GM11168 (cell line): ENCODE measurements around the gene CNTN4.
"Not testable (repeated sequence)": the region's sequence is repeated elsewhere in the genome, so short reads cannot be mapped to it uniquely, and the experiment has no call there.

Experiments used
- in situ Hi-C: fragments of 300-500 bp; cut with MboI; formaldehyde crosslinking; loops from one replicate; pipeline ENCODE4 v1.12.0; 2022; ENCODE audit warnings: low sequenced_read_pairs; ENCODE audit not compliant: unreplicated experiment

Gene CNTN4

GRCh38 chr3:2098398-2099027 lies at the start of gene CNTN4:
TSS of gene CNTN4 (plus strand) at chr3:2098866.
- in situ Hi-C loops: no loop called here

- in situ Hi-C loops: no loop called here
These were observed 37.3 kb upstream of the CNTN4 start for GRCh38 chr3:2061360-2061759.

GRCh38 chr3:2071531-2071930 lies 27.1 kb upstream of the CNTN4 start:
- in situ Hi-C loops: no loop called here

GRCh38 chr3:2078821-2079220 lies 19.8 kb upstream of the CNTN4 start:
- in situ Hi-C loops: no loop called here

- in situ Hi-C loops: no loop called here
These were observed 15.7 kb upstream of the CNTN4 start for GRCh38 chr3:2082871-2083480.

GRCh38 chr3:2083558-2083957 lies 15.1 kb upstream of the CNTN4 start:
- in situ Hi-C loops: not testable (repeated sequence)

GRCh38 chr3:2090095-2090911 lies 8.4 kb upstream of the CNTN4 start:
- in situ Hi-C loops: no loop called here

- in situ Hi-C loops: no loop called here
These were observed 5.9 kb upstream of the CNTN4 start for GRCh38 chr3:2092758-2093157.

- in situ Hi-C loops: no loop called here
These were observed 3.7 kb upstream of the CNTN4 start for GRCh38 chr3:2094941-2095340.

- in situ Hi-C loops: no loop called here
These were observed 2.5 kb upstream of the CNTN4 start for GRCh38 chr3:2096216-2096615.

- in situ Hi-C loops: no loop called here
These were observed 950 bp upstream of the CNTN4 start for GRCh38 chr3:2097641-2098191.

GRCh38 chr3:2099028-2099671 lies 484 bp downstream of the CNTN4 start:
- in situ Hi-C loops: no loop called here

GRCh38 chr3:2099779-2100191 lies 1.1 kb downstream of the CNTN4 start:
- in situ Hi-C loops: no loop called here

GRCh38 chr3:2106438-2106837 lies 7.8 kb downstream of the CNTN4 start:
- in situ Hi-C loops: no loop called here

GRCh38 chr3:2110597-2111117 lies 12.0 kb downstream of the CNTN4 start:
- in situ Hi-C loops: no loop called here

GRCh38 chr3:2114617-2115275 lies 16.1 kb downstream of the CNTN4 start:
- in situ Hi-C loops: no loop called here

- in situ Hi-C loops: no loop called here
These were observed 32.1 kb downstream of the CNTN4 start for GRCh38 chr3:2130726-2131125.

GRCh38 chr3:2133146-2133545 lies 34.5 kb downstream of the CNTN4 start:
- in situ Hi-C loops: no loop called here

GRCh38 chr3:2137651-2138050 lies 39.0 kb downstream of the CNTN4 start:
- in situ Hi-C loops: no loop called here

GRCh38 chr3:2141482-2141881 lies 42.8 kb downstream of the CNTN4 start:
- in situ Hi-C loops: no loop called here
